Lower leg skin (tissue), 3 donors: ENCODE data around the gene CYB5R4.

ENCODE experiments used
- POLR2A ChIP-seq, 2 donors: fragments of 450-650 bp; IDR thresholded peaks; one replicate each; pipeline ENCODE4 v1.6.1; 2016 to 2017; ENCODE audit warnings: antibody characterized with exemption in 2 of 2, mild to moderate bottlenecking in 1 of 2, moderate library complexity in 1 of 2
- TF ChIP-seq, protein P1 (sequence below), 3 donors: fragments of 450-650 bp; IDR thresholded peaks; one replicate each; pipeline ENCODE4 v1.5.1; 2016; ENCODE audit warnings: antibody characterized with exemption in 3 of 3, mild to moderate bottlenecking in 3 of 3, moderate library complexity in 2 of 3

DNA sequence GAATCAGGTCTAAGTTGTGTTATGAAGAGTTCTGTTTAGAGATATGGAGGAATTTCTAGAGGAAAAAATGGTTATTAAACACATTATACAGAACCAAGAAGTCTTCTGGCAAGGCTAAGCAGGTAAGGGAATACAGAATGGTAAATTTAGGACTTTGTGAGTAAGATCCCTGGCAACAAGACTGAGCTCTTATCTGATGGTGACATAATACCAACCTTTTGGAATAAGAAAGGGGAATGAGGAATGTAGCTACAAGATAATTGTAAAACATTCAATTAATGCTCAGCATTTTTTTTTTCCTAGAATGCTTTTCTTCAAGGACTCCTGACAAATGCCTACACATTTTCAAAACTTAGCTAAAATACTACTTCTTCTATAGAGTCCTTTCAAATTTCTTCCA, 51.8 kb downstream of the CYB5R4 start:
- TF ChIP-seq, protein P1, sequence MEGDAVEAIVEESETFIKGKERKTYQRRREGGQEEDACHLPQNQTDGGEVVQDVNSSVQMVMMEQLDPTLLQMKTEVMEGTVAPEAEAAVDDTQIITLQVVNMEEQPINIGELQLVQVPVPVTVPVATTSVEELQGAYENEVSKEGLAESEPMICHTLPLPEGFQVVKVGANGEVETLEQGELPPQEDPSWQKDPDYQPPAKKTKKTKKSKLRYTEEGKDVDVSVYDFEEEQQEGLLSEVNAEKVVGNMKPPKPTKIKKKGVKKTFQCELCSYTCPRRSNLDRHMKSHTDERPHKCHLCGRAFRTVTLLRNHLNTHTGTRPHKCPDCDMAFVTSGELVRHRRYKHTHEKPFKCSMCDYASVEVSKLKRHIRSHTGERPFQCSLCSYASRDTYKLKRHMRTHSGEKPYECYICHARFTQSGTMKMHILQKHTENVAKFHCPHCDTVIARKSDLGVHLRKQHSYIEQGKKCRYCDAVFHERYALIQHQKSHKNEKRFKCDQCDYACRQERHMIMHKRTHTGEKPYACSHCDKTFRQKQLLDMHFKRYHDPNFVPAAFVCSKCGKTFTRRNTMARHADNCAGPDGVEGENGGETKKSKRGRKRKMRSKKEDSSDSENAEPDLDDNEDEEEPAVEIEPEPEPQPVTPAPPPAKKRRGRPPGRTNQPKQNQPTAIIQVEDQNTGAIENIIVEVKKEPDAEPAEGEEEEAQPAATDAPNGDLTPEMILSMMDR (IDR thresholded peaks at IDR 0.05), result no peak
- TF ChIP-seq POLR2A (IDR thresholded peaks at IDR 0.05), result no peak
